Hepatocyte (in vitro differentiated cells): ENCODE data around the gene ERCC6L2. TPM values are rescaled to one million over a fixed set of nuclear protein-coding genes. Genes with fewer than 3 reads are reported as not detected.

Experiments
- DNase-seq: peaks from one replicate; pipeline ENCODE4 v3.0.0-alpha.2; 2016; ENCODE audit warnings: low spot score
- H2AFZ ChIP-seq: fragments of 200-600 bp; sonication (generic); 2 replicates; pipeline ENCODE4 v1.6.0; 2016; ENCODE audit warnings: antibody characterized with exemption, mild to moderate bottlenecking
- H3K27ac ChIP-seq: fragments of 200-600 bp; sonication (generic); 2 replicates; pipeline ENCODE4 v1.5.1; 2016; ENCODE audit warnings: mild to moderate bottlenecking
- H3K27me3 ChIP-seq: fragments of 200-600 bp; sonication (generic); 2 replicates; pipeline ENCODE4 v1.6.1; 2016
- H3K36me3 ChIP-seq: fragments of 200-600 bp; sonication (generic); replicated peaks from 2 replicates; pipeline ENCODE4 v1.5.1; 2016; ENCODE audit warnings: low read depth; ENCODE audit not compliant: insufficient read depth
- H3K4me1 ChIP-seq: fragments of 200-600 bp; sonication (generic); 2 replicates; pipeline ENCODE4 v1.5.1; 2016; ENCODE audit warnings: mild to moderate bottlenecking, moderate library complexity; ENCODE audit not compliant: insufficient read depth
- H3K4me2 ChIP-seq: fragments of 200-600 bp; sonication (generic); 2 replicates; pipeline ENCODE4 v1.6.0; 2016
- H3K4me3 ChIP-seq: fragments of 200-600 bp; sonication (generic); 2 replicates; pipeline ENCODE4 v1.5.1; 2016; ENCODE audit warnings: mild to moderate bottlenecking
- H3K79me2 ChIP-seq: fragments of 200-600 bp; sonication (generic); 2 replicates; pipeline ENCODE4 v1.6.0; 2017; ENCODE audit warnings: mild to moderate bottlenecking
- H3K9me2 ChIP-seq: fragments of 200-600 bp; sonication (generic); replicated peaks from 2 replicates; pipeline ENCODE4 v1.6.0; 2017; ENCODE audit warnings: mild to moderate bottlenecking; ENCODE audit not compliant: insufficient read depth
- H3K9me3 ChIP-seq: fragments of 200-600 bp; sonication (generic); 2 replicates; pipeline ENCODE4 v1.5.1; 2016; ENCODE audit warnings: low read depth, mild to moderate bottlenecking
- H4K20me1 ChIP-seq: fragments of 200-600 bp; sonication (generic); 2 replicates; pipeline ENCODE4 v1.6.0; 2016; ENCODE audit warnings: mild to moderate bottlenecking; ENCODE audit not compliant: insufficient read depth, poor library complexity, severe bottlenecking
- EZH2 ChIP-seq: fragments of 200-600 bp; sonication (generic); IDR thresholded peaks from 2 replicates; pipeline ENCODE4 v1.6.1; 2016; ENCODE audit warnings: antibody characterized with exemption, mild to moderate bottlenecking, borderline replicate concordance
- EZH2phosphoT487 ChIP-seq: fragments of 200-600 bp; sonication (generic); IDR thresholded peaks from one replicate; pipeline ENCODE4 v1.6.1; 2018; ENCODE audit warnings: antibody characterized with exemption, mild to moderate bottlenecking, low read depth, moderate library complexity; ENCODE audit not compliant: unreplicated experiment, severe bottlenecking
- WGBS: methylation state at CpG from one replicate; pipeline ENCODE4 v1.1.6; 2016; ENCODE audit warnings: low lambda C conversion rate; ENCODE audit errors: missing lambda C conversion rate; 5-methylcytosine and 5-hydroxymethylcytosine counted together
- polyA plus RNA-seq: library from polyadenylated mRNA; unstranded; fragments of >200 nt; fragmentation: Nextera tagmentation; extraction: Ambion mirVana; gene quantifications from 2 replicates; pipeline ENCODE4 v1.2.1, GENCODE V29; 2016
- total RNA-seq: library from RNA; depleted of rRNA; stranded (reverse); fragments of >200 nt; gene quantifications from 2 replicates; pipeline ENCODE4 v1.2.3, GENCODE V29; 2014
- TF ChIP-seq, protein P1 (sequence below): fragments of 200-600 bp; sonication (generic); IDR thresholded peaks from 2 replicates; pipeline ENCODE4 v1.5.1; 2016; ENCODE audit warnings: antibody characterized with exemption, mild to moderate bottlenecking; ENCODE audit not compliant: poor library complexity

Gene ERCC6L2
- total and polyA plus RNA-seq, 2 experiments from 2014 or later = 17.6 to 55.7 TPM

DNA sequence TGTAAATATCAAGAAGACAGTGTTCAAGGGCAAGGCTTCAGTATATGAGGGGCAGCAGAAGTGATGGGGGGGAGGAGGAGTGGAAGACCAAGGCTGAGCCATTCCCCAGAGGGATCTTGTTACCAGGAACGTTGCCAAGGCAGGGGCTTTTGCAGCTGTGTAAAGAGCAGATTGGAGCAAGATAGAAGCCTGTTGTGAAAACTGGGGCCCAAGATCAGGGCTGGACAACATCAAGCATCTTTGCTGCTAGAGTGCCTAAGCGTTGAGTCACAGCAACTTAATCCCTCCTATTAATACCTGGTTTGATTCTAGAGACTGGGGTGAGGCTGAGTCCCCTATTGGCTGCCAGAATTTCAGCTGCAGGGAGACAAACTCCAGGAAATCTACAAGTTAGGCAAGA is 18.4 kb upstream of the ERCC6L2 start:
- Histone ChIP-seq H3K27ac (peak overlapping the region; percentile 62), H3K79me2 (no peaks in the 10 kb centered on the region), H3K27me3 (no peaks in the 10 kb centered on the region), H3K36me3 (no peaks in the 10 kb centered on the region), H3K4me1 (peaks cover 26% of the 10 kb centered on the region), H4K20me1 (peaks cover 3% of the 10 kb centered on the region), H3K4me2 (peak overlapping the region; percentile 17), H2AFZ (no peak overlapping the region), H3K4me3 (no peak overlapping the region), H3K9me2 (no peaks in the 10 kb centered on the region), H3K9me3 (peaks cover 4% of the 10 kb centered on the region)
- TF ChIP-seq EZH2phosphoT487 = no peak
- no peak for TF ChIP-seq EZH2
- TF ChIP-seq, protein P1, sequence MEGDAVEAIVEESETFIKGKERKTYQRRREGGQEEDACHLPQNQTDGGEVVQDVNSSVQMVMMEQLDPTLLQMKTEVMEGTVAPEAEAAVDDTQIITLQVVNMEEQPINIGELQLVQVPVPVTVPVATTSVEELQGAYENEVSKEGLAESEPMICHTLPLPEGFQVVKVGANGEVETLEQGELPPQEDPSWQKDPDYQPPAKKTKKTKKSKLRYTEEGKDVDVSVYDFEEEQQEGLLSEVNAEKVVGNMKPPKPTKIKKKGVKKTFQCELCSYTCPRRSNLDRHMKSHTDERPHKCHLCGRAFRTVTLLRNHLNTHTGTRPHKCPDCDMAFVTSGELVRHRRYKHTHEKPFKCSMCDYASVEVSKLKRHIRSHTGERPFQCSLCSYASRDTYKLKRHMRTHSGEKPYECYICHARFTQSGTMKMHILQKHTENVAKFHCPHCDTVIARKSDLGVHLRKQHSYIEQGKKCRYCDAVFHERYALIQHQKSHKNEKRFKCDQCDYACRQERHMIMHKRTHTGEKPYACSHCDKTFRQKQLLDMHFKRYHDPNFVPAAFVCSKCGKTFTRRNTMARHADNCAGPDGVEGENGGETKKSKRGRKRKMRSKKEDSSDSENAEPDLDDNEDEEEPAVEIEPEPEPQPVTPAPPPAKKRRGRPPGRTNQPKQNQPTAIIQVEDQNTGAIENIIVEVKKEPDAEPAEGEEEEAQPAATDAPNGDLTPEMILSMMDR = no peak
- 7% methylated on average over 2 of the region's 2 CpGs for WGBS
- DNase-seq = peak; percentile 86

DNA sequence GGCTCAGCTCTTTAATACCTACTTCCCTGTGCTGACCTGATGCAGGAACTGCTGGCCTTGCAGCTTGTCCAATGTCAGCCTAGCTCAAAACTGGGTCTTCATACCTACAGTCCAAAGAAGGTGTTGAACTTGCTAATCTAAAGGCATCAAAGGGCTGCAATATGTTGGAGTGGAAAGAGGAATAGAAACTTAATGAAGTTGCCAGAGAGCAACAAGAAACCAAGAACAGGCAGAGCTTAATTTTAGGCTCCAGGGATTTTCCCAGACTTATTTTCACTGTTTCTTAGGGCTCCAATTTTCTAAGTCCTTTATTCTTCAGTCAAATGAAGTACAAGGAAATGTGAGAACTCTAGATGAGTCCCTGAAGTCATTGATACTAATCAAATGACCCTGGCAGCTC is 17.6 kb upstream of the ERCC6L2 start:
- no peak for DNase-seq
- Histone ChIP-seq H3K27me3 (no peaks in the 10 kb centered on the region), H4K20me1 (peaks cover 3% of the 10 kb centered on the region), H3K27ac (peak overlapping the region; percentile 62), H3K79me2 (peaks cover 2% of the 10 kb centered on the region), H3K4me3 (no peak overlapping the region), H2AFZ (no peak overlapping the region), H3K4me1 (peaks cover 26% of the 10 kb centered on the region), H3K4me2 (no peak overlapping the region), H3K36me3 (no peaks in the 10 kb centered on the region), H3K9me3 (peaks cover 8% of the 10 kb centered on the region), H3K9me2 (no peaks in the 10 kb centered on the region)
- TF ChIP-seq EZH2 (no peak), EZH2phosphoT487 (no peak)
- TF ChIP-seq, protein P1 = no peak

DNA sequence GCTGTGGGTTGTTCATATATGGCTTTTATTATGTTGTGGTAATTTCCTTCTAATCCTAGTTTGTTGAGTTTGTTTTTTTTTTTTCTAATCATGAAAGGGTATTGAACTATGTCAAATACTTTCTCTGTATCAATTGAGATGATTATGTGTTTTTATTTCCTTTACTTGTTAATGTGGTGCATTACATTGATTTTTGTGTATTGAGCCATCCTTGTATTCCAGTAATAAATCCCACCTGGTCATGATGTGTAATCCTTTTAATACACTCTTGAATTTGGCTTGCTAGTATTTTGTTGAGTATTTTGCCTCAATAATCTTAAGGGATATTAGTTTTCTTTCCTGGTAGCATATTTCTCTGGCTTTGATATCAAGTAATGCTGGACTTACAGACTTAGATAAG is 13.1 kb upstream of the ERCC6L2 start:
- Histone ChIP-seq H3K27me3 (no peaks in the 10 kb centered on the region), H3K9me3 (peaks cover 8% of the 10 kb centered on the region), H2AFZ (no peak overlapping the region), H3K4me2 (no peak overlapping the region), H4K20me1 (peaks cover 3% of the 10 kb centered on the region), H3K4me1 (peaks cover 6% of the 10 kb centered on the region), H3K79me2 (peaks cover 2% of the 10 kb centered on the region), H3K27ac (no peak overlapping the region), H3K9me2 (no peaks in the 10 kb centered on the region), H3K4me3 (no peak overlapping the region), H3K36me3 (no peaks in the 10 kb centered on the region)
- TF ChIP-seq, protein P1 = no peak
- TF ChIP-seq EZH2phosphoT487 = no peak
- TF ChIP-seq EZH2 = no peak
- no peak for DNase-seq
